Measurements from ENCODE around the gene GABRR3. TPM values are rescaled to one million over a fixed set of nuclear protein-coding genes. Genes with fewer than 3 reads are reported as not detected.

The GABRR3 gene
- polyA plus RNA-seq, 1 donor (not counting 4 experiments of a cell fraction or from before 2014, with no cell fraction given), result not detected

DNA sequence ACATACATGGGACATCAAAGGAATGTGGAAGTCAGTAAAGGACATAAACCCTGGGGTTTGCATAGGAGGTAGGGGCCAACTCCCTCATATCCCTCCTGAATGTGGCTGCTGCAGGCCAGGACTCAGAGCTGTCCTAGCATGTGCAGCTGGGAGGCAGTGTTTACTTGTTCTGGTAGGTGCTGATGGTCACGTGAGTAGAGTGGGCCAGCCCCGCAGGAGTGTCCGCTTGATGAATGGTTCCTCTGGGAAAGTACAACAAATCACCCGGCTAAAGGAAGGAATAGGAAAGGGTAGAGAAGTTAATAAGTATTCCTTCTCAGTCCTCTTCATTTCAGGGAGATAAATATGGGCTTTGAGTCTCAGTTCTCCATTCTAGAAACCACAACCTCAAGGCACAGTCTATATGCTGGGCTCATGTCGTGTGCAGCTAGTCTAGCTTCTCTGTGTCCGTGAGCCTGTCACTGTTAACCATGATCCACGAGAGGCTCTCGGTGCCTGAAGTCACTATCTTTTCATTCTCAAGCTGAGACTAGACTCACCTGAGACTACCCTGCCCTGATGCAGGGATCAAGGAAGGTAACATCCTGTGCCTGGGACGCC, 80.8 kb downstream of the GABRR3 start:
- FAIRE-seq (no peak), DNase-seq (ENCODE audit: low read depth, low spot score) (no peak)
- no peaks in the 10 kb centered on the region for H3K27me3 ChIP-seq (ENCODE audit: control insufficient read depth, extremely low read depth, insufficient read depth, low read length)
- H3K9ac ChIP-seq (ENCODE audit: control insufficient read depth, extremely low read depth, insufficient read depth, low read length), result no peak overlapping the region
- H2AFZ ChIP-seq (ENCODE audit: control insufficient read depth, low read length), result no peak overlapping the region
- H3K79me2 ChIP-seq (ENCODE audit: control insufficient read depth, insufficient read depth, low read length), result peaks cover 2% of the 10 kb centered on the region
- H3K4me1 ChIP-seq (ENCODE audit: control insufficient read depth, extremely low read depth, insufficient read depth, low read length), result no peaks in the 10 kb centered on the region
- dilution Hi-C loops (cut with MboI; ENCODE audit: extremely low pct_ligation_motif_present, low sequenced_read_pairs), result no loop called here
- H3K4me3 ChIP-seq (ENCODE audit: control insufficient read depth in 2 of 3, extremely low read depth in 1 of 3, insufficient read depth in 2 of 3, low read depth in 1 of 3, low read length in 3 of 3), result no peak overlapping the region
- H3K9me1 ChIP-seq (ENCODE audit: control insufficient read depth, extremely low read depth, insufficient read depth, low read length), result no peaks in the 10 kb centered on the region
- no peak overlapping the region for H3K4me2 ChIP-seq (ENCODE audit: control insufficient read depth, extremely low read depth, insufficient read depth, low read depth, low read length)
- H4K20me1 ChIP-seq (ENCODE audit: control insufficient read depth, extremely low read depth, insufficient read depth, low read length), result no peaks in the 10 kb centered on the region
- H3K27ac ChIP-seq (ENCODE audit: control insufficient read depth, insufficient read depth, low read length), result no peak overlapping the region
- no peak for TF ChIP-seq EZH2 (IDR thresholded peaks at IDR 0.05; ENCODE audit: low read length)
- TF ChIP-seq, protein P1, sequence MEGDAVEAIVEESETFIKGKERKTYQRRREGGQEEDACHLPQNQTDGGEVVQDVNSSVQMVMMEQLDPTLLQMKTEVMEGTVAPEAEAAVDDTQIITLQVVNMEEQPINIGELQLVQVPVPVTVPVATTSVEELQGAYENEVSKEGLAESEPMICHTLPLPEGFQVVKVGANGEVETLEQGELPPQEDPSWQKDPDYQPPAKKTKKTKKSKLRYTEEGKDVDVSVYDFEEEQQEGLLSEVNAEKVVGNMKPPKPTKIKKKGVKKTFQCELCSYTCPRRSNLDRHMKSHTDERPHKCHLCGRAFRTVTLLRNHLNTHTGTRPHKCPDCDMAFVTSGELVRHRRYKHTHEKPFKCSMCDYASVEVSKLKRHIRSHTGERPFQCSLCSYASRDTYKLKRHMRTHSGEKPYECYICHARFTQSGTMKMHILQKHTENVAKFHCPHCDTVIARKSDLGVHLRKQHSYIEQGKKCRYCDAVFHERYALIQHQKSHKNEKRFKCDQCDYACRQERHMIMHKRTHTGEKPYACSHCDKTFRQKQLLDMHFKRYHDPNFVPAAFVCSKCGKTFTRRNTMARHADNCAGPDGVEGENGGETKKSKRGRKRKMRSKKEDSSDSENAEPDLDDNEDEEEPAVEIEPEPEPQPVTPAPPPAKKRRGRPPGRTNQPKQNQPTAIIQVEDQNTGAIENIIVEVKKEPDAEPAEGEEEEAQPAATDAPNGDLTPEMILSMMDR (optimal IDR thresholded peaks at IDR 0.05 in 1 of 3, IDR thresholded peaks at IDR 0.05 in 1 of 3, conservative IDR thresholded peaks at IDR 0.05 in 1 of 3; ENCODE audit: extremely low read depth in 1 of 3, insufficient read depth in 2 of 3, low read length in 3 of 3), result no peak
- no peaks in the 10 kb centered on the region for H3K9me3 ChIP-seq (ENCODE audit: control insufficient read depth, low read depth, low read length)
- peaks cover 19 to 34% of the 10 kb centered on the region in 2 experiments for H3K36me3 ChIP-seq (ENCODE audit: control insufficient read depth in 2 of 2, extremely low read depth in 1 of 2, insufficient read depth in 2 of 2, low read length in 2 of 2)

DNA sequence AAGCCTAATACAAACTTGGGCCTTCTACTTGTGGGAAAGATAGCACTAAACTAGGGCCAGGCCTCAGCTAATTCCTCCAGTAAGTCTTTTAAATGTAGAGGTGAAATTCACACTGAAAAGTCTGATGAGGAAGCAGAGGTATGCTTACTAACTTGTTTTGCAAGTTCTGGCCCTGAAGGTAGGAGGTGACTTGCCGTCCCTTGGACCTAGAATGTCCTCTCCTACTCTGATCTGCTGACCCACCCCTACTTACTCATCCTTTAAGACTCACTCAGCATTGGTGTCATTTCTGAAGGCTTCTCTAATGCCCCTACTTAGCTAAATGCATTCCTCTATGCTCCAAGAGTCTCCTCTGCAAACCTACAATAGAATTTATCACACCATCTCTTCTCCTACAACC, 82.2 kb downstream of the GABRR3 start:
- no peak overlapping the region for H3K9ac ChIP-seq (ENCODE audit: control insufficient read depth, extremely low read depth, insufficient read depth, low read length)
- no peaks in the 10 kb centered on the region for H3K4me1 ChIP-seq (ENCODE audit: control insufficient read depth, extremely low read depth, insufficient read depth, low read length)
- H4K20me1 ChIP-seq (ENCODE audit: control insufficient read depth, extremely low read depth, insufficient read depth, low read length), result no peaks in the 10 kb centered on the region
- peaks cover 22 to 38% of the 10 kb centered on the region in 2 experiments for H3K36me3 ChIP-seq (ENCODE audit: control insufficient read depth in 2 of 2, extremely low read depth in 1 of 2, insufficient read depth in 2 of 2, low read length in 2 of 2)
- H3K27me3 ChIP-seq (ENCODE audit: control insufficient read depth, extremely low read depth, insufficient read depth, low read length), result no peaks in the 10 kb centered on the region
- H3K27ac ChIP-seq (ENCODE audit: control insufficient read depth, insufficient read depth, low read length), result no peak overlapping the region
- no peaks in the 10 kb centered on the region for H3K9me1 ChIP-seq (ENCODE audit: control insufficient read depth, extremely low read depth, insufficient read depth, low read length)
- no peak overlapping the region for H3K4me2 ChIP-seq (ENCODE audit: control insufficient read depth, extremely low read depth, insufficient read depth, low read depth, low read length)
- no peak for FAIRE-seq
- no peak overlapping the region for H3K4me3 ChIP-seq (ENCODE audit: control insufficient read depth in 2 of 3, extremely low read depth in 1 of 3, insufficient read depth in 2 of 3, low read depth in 1 of 3, low read length in 3 of 3)
- no peaks in the 10 kb centered on the region for H3K79me2 ChIP-seq (ENCODE audit: control insufficient read depth, insufficient read depth, low read length)
- TF ChIP-seq EZH2 (IDR thresholded peaks at IDR 0.05; ENCODE audit: low read length), result no peak
- TF ChIP-seq, protein P1 (optimal IDR thresholded peaks at IDR 0.05 in 1 of 3, IDR thresholded peaks at IDR 0.05 in 1 of 3, conservative IDR thresholded peaks at IDR 0.05 in 1 of 3; ENCODE audit: extremely low read depth in 1 of 3, insufficient read depth in 2 of 3, low read length in 3 of 3), result no peak
- dilution Hi-C loops (cut with MboI; ENCODE audit: extremely low pct_ligation_motif_present, low sequenced_read_pairs), result no loop called here
- DNase-seq (ENCODE audit: low read depth, low spot score), result no peak
- no peaks in the 10 kb centered on the region for H3K9me3 ChIP-seq (ENCODE audit: control insufficient read depth, low read depth, low read length)
- H2AFZ ChIP-seq (ENCODE audit: control insufficient read depth, low read length), result no peak overlapping the region
